Fibroblast of skin of abdomen (primary cell): ENCODE data around the gene XAB2.
"Not testable (repeated sequence)": the region's sequence is repeated elsewhere in the genome, so short reads cannot be mapped to it uniquely, and the experiment has no call there.

Experiments
- DNase-seq: peaks from one replicate; pipeline ENCODE4 v3.0.0-alpha.2; 2013

The XAB2 gene

DNA sequence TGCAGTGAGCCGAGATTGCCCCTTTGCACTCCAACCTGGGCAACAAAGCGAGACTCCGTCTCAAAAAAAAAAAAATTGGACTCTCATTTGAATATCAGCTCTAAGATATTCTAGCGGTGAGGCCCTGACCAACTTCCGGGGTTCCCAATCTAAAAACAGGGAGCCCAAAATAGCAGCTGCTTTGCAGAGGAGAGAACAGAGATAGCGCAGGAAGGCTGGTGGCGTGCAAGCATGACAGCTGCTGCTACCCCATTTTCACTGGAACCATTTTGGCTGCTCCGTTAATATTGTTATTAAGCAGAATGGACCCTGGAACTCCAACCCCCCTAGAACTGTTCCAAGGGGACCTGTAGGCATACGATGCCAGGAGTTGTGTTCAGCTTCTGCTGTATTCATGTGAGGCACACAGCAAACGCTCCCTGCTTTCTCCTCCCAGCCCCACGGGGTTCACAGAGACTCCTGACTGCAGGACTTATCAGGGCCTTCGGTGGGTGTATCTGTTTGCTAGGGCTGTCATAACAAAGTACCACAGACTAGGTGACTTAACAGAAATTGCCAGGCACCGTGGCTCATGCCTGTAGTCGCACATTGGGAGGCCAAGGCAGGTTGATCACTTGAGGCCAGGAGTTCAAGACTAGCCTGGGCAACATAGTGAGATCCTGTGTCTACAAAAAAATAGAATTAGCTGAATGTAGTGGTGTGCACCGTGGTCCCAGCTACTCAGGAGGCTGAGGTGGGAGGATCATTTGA is 19.1 kb upstream of the XAB2 start:
- no peak for DNase-seq

DNA sequence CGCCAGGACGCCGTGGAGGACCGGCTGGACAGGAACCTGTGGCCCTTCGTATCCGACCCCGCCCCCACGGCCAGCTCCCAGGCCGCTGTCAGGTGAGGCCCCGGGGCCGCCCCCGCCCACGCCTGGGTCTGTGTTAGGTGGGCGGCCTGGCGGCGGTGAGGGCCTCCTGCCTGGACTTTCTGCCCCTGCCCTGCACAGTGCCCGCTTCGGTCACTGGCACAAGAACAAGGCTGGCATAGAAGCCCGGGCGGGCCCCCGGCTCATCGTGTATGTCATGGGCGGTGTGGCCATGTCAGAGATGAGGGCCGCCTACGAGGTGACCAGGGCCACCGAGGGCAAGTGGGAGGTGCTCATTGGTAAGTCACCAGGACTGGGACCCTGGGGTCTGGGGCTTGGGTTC is 17.8 kb upstream of the XAB2 start:
- DNase-seq: no peak

DNA sequence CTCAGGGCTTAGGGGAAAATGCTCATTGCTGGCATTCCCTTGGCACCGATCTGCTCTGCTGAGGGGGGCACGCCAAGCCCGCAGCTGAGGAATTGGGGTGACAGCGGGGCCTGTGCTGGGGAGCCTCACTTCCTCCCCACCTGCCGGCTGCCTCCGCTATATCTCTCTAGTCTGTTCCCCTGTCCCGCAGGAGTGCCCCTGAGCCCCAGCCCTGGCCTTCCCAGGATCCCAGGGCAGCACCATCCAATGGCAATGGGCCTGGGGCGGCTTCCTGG is 17.0 kb upstream of the XAB2 start:
- DNase-seq: no peak

DNA sequence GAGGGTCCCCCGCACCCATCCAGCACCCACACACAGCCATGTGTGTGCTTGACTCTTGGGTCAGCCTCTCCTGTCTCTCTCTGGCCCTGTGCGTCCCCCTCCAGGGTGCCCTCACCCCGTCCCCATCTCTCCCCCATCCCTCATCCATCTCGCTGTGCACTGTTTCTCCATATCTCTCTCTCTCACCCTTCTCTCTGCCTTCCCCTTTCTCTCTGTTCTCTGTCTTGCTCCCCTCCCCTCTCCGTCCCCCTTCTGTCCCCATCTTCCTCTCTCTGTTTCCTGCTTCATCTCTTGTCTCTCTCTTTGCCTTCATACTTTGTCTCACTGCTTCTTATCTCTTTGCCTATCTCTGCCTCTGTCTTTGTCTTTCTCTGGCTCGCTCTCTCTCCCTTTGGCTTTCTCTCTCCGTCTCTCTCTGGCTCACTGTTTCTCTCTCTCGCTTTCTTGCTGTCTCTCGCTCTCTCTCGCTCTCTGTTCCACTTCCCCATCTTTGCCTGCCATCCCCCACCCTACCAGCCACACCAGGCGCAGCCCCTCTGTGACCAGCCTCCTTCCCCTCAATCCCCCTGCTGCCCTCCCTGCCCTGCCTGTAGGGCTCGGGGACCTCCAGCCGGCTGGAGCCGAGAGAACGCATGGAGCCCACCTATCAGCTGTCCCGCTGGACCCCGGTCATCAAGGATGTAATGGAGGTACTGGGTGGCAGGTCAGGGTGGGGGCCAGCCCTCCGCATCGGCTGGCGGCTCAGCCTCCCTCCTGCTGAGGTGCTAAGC is 16.5 kb upstream of the XAB2 start:
- no peak for DNase-seq

DNA sequence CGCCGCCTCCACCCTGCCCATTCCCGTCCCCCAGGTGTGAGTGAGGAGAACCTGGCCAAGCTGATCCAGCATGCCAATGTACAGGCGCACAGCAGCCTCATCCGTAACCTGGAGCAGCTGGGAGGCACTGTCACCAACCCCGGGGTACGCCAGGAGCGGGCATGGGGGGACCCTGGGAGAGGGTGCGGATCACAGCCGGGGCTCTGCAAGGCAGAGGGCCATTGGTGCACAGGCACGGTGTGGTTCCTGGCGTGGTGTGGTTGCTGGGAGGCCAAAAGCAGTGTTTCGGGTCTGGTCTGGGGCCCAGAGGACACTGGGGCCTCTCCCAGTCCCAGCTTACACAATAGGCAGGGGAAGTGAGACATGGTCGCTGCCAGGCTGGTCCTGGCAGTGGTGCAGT is 15.8 kb upstream of the XAB2 start:
- DNase-seq: no peak

DNA sequence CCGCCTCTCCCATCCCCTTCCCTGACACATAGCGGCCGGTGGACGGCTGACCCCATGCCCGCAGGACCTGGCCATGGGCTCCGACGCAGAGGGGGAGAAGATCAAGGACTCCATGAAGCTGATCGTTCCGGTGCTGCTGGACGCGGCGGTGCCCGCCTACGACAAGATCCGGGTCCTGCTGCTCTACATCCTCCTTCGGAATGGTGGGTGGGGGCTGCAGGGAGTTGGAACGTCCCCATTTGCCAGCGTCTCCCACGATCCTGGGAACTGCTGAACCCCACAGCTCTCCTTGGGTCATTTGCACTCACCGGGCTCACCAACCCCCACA is 15.2 kb upstream of the XAB2 start:
- DNase-seq: no peak

DNA sequence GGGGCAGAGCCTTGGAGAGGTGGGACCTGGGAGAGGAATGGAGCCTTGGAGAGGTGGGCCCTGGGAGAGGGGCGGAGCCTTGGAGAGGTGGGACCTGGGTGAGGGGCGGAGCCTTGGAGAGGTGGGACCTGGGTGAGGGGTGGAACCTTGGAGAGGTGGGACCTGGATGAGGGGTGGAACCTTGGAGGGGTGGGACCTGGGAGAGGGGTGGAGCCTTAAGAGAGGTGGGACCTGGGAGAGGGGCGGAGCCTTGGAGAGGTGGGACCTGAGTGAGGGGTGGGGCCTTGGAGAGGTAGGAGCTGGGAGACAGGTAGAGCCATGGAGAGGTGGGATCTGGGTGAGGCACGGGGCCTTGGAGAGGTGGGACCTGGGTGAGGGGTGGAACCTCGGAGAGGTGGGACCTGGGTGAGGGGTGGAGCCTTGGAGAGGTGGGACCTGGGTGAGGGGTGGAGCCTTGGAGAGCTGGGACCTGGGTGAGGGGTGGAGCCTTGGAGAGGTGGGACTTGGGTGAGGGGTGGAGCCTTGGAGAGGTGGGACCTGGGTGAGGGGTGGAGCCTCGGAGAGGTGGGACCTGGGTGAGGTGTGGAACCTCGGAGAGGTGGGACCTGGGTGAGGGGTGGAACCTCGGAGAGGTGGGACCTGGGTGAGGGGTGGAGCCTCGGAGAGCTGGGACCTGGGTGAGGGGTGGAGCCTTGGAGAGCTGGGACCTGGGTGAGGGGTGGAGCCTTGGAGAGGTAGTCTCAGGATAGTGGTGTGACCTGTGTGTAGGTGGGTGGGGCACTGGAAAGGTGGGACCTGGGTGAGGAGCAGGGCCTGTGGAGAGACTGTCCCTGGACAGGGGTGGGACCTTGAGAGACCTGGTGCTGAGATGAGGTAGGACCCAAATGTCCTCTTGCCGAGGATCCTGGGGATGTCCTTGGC is 14.5 kb upstream of the XAB2 start:
- not testable (repeated sequence) for DNase-seq

DNA sequence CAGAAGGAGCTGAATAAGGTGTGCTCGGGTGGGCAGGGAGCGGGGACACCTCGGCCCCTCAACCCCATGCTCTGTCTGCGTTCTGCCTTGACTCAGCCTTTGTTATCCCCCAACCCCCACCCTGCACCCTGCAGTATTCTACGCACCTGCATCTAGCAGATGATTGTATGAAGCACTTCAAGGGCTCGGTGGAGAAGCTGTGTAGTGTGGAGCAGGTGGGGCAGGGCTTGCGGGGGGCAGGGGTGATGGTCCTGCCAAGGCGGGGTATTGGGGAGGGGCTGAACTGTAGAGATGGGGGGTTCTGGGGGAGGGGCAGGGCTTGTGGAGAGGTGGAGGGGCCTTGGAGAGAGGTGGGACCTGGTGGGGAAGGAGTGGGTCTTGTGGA is 13.7 kb upstream of the XAB2 start:
- DNase-seq: no peak

DNA sequence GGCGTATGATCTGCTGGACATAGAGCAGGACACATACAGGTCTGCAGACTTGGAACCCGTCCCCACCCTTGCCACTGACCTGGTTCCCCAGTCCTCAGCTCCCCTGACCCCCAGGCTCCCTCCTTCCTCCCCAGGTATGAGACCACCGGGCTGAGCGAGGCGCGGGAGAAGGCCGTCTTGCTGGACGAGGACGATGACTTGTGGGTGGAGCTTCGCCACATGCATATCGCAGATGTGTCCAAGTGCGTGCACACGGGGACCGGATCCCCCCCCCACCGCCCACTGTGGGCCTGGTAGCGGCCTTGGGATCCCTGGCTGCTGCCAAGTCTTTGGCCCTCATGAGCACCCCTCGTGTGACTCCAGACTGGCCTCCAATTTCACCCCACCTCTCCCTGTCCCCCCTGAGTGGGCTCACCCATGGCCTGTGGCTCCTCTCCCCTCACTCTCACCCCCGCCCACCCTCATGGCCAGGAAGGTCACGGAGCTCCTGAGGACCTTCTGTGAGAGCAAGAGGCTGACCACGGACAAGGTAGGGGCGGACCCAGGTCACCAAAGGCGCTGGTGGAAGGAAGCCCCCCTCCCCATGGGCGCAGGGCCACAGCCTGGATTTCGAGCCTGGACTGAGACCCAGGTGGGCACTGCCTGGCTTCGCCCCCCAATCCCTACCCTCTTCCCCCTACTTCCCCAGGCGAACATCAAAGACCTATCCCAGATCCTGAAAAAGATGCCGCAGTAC is 13.1 kb upstream of the XAB2 start:
- DNase-seq: no peak

DNA sequence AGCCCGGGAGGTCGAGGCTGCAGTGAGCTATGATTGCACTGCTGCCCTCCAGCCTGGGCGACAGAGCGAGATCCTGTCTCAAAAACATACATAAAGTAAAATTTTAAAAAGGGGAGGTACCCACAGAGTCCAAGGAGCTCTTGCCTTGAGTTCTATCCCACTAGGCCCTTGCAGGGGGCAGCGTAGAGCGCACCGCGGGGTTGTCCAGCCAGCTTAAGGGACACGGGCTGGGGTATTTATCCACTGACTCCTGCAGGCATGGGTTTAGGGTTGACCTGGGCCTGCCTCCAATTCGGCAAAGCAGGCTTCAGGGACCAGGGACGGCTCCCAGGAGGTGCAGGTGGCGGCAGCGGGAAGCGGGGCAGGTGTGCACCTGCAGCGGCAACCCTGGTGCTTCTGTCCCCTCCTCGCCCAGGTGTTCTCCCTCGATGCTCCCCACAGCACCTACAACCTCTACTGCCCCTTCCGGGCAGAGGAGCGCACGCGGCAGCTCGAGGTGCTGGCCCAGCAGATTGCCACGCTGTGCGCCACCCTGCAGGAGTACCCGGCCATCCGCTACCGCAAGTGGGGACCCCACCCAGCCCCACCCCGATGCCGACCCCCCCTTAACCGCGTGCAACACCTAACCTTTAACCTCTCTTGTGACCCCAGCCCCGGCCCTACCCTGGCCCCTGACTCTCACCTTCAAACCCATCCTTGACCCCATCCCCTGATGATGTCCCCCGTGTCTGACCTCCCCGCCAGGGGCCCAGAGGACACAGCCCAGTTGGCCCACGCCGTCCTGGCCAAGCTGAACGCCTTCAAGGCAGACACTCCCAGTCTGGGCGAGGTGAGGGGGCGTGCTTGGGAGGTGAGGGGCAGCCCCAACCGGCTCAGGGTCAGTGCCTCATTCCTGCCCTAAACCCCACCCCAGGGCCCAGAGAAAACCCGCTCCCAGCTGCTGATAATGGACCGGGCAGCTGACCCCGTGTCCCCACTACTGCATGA is 12.2 kb upstream of the XAB2 start:
- DNase-seq: no peak

DNA sequence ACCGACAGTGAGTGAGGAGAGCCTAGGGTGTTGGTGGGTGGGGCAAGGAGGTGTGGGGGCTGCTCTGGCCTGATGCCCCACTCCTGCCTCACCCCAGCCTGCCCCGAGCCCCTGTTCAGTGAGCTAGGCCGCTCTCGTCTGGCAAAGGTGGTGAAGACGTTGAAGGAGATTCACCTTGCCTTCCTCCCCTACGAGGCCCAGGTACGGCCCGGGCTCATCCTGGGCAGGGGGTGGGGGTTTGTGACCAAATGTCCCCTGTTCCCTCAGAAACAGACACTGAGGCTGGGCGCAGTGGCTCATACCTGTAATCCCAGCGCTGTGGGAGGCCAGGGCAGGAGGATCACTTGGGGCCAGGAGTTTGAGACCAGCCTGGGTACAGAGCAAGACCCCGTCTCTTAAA is 11.5 kb upstream of the XAB2 start:
- DNase-seq: no peak

DNA sequence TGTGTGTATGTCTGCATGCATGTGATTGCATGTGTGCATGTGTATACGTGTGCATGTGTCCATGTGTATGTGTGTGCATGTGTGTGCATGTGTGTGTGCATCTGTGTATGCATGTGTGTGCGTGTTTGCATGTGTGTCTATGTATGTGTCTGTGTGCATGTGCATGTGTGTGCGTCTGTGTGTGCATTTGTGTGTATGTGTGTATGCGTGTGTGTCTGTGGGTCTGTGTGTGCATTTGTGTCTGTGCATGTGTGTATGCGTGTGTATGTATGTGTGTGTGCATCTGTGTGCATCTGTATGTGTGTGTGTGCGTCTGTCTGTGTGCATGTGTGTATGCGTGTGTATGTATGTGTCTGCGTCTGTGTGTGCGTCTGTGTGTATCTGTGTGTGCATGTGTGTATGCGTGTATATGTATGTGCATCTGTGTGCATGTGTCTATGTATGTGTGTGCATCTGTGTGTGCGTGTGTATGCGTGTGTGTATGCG is 10.6 kb upstream of the XAB2 start:
- DNase-seq: no peak

DNA sequence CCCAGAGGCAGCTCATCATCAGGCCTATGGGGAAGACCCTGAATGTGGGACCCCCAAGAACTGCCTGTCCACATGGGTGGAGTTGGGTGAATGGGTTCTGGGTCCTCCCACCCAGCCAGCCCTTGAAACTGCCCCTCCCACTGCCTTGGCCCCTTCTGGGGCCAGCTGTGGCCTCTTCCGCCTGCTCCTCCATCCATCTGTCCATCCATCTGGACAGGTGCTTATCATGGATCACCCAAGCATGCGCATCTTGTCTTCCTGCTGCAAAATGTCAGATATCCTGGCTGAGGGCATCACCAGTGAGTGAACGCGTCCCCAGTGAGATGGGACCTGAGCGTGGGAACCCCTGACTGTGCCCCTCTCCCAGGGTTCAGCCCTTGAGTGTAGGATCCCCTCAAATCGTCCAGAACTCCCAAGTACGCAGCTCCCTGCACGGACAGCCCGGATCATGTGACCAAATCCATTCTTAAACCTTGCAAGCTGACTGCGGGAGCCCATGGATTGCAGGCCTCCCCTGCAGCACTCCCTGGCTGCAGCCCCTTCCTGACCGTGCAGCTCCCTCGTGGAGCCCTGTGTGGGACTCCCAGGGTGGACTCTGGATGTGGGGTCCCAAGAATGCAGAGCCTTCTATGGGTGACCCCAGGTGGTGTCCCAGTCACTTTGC is 9.6 kb upstream of the XAB2 start:
- no peak for DNase-seq

DNA sequence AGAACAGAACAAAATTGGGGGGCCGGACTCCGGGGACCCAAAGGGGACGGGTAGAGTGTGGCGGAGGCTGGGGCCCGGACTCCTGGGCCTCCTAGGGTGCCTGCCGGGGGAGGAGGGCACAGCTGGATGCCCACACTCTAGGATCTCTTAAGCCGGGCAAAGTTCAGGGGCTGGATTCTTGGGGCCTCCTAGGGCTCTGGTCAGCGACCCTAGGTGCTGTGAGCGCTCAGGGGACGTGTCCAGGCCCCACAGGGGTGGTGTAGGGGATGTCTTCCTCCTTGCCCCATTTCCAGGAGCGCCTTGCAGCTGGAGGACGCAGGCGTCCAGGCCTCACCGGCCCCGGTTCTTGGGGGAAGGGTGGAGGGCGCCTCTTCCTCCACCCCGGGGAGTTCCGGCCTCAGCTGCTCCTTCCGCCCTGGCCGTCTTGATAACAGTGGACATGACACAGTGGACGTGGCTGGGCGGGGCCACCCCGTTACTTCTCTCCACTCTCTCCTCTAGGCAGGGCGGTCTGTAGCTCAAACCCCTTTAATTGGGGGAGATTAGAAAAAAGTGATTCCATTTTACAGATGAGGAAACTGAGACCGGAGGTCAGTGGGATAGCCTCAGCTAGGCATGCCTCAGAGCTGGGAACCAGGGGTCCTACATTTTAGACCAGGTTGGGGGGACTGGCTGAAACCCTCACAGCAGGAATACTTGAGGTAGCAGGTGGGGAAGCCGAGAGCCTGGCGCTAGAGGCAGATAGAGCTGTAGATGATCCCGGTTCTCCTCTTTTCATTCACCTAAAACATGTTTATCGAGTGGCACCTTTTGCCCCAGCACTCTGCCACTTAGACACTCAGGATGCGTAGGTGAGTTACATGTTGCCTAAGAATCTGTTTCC is 8.3 kb upstream of the XAB2 start:
- DNase-seq: no peak

DNA sequence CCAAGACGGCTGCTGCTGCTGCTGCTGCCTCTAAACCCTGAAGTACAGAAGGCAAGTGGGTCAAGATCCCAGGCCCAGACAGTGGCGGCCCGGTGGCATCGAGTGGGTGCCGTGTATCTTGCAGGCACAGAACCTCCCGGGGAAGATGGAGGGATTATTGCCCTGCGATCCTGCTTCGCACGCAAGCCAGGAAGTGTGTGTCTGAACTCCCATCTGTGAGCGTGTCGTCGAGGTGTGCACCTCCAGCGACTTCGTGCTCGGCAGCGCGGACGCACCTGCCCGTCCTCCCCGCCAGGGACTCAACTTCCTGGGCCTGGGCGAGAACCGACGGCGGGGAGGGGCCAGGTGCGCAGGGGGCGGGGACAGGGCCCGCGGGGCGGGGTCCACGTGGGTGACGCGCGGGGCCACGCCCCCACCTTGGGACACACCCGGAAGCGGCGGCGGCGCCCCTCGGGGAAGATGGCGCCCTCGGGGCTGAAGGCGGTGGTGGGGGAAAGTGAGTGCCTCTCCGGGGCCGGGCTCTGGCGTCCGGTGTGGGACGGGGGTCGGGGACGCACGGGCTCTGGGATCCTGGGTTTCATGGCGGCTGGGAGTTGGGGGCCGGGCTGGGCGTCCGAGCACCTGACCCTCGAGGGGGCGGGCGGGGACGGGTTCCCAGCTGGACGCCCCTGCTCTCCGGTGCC is 7.5 kb upstream of the XAB2 start, which contains the start of gene STXBP2:
Gene STXBP2, plus strand, starts transcription at position 420 of the 683 bp plus-strand sequence. Its CDS starts 40 bp downstream, at position 460.
- no peak for DNase-seq

DNA sequence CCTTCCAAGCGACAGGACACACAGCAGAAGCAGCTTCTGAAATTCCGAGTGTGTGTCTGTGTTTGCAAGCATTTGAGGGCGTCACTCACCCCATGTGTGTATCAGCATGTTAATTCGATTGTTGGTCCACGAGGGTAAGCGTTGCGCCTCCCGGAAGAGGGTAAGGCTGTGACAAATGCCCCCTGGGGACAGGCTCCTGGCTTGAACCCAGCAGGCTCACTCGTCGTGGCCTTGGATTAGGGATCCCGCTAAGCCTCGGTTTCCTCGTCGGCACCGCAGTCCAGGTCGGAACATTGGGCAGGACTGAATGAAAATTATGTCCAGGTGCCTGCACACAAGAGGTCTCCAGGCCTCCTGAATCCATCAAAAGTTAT is 7.0 kb upstream of the XAB2 start:
- no peak for DNase-seq

DNA sequence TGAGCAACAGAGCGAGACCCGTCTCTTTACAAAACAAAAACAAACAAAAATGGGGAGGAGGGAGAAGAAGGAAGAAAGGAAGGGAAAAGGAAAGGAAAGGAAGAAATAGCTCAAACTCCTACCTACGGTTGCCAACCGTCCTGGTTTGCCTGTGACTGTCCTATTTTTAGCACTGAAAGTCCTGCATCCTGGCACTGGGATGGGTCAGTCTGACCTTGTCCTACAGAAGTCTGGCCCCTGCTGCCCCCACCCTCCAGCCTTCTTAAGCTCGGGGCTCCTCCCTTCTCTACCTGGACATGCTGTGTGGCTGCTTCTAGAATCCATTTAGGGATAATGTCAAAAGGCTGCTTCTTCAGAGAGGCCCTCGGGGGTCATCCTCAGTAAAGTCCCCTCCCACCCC is 6.3 kb upstream of the XAB2 start:
- DNase-seq: no peak

DNA sequence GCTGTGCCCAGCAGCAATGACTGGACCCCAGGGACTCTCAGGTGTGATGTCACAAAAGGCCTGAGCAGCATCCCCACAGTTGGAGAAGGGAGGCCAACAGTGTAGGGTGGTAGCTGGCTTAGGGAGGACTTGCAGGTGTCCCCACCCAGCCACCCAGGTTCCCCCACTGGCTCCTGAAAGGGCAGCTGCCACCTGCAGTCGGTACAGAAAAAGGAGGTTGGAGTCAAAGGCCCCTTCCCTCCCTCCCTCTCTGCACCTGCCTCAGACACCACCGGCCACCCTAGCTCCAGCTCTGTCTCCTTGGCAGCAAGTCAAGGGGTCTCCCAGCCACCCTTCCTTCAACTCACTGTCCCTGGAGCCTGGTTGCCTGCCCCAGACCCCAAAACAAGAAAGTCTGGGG is 4.4 kb upstream of the XAB2 start, which contains the start of gene PCP2:
Gene PCP2, minus strand, starts transcription at position 22 of the 400 bp plus-strand sequence. CDS start 262 bp downstream, outside the sequence.
- no peak for DNase-seq
